Measurements from ENCODE around the gene BRWD1.

Gene BRWD1

DNA sequence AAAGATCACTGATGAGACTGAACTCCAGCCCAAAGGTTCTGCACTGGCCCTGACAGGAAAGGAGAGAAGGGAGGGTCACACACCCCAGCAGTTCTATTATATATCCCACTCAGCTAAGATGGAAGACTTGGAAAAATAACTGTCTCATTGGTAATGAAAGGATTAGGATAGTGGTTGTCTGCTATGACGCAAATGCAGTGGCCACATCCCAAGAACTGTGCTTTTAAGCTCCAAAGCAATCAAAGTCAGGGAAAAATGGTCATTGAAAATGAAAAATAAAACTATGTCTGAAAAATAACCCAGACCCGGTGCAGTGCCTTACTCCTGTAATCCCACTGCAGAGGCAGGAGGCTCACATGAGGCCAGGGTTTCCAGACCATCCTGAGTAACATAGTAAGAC, 161.2 kb downstream of the BRWD1 start:
- H4K20me1 ChIP-seq (ENCODE audit: insufficient read depth, low read length): no peaks in the 10 kb centered on the region
- H3K9me3 ChIP-seq (ENCODE audit: low read length): no peaks in the 10 kb centered on the region
- no peaks in the 10 kb centered on the region; the same call in 1 of the 2 replicates for H3K36me3 ChIP-seq (ENCODE audit: insufficient read depth, low read length)
- no peak overlapping the region for H3K4me3 ChIP-seq (ENCODE audit: low read depth, low read length, poor library complexity, severe bottlenecking)
- H3K27me3 ChIP-seq (ENCODE audit: insufficient read depth, low read length): peaks cover 16% of the 10 kb centered on the region
- no peaks in the 10 kb centered on the region for H3K4me1 ChIP-seq (ENCODE audit: insufficient read depth, low read length, severe bottlenecking)
- no peaks in the 10 kb centered on the region for H3K9me2 ChIP-seq (ENCODE audit: low read depth, low read length)
- H3K4me2 ChIP-seq (ENCODE audit: low read length): no peak overlapping the region
- H3K79me2 ChIP-seq (ENCODE audit: insufficient read depth, low read length): no peaks in the 10 kb centered on the region
- TF ChIP-seq, protein P1, sequence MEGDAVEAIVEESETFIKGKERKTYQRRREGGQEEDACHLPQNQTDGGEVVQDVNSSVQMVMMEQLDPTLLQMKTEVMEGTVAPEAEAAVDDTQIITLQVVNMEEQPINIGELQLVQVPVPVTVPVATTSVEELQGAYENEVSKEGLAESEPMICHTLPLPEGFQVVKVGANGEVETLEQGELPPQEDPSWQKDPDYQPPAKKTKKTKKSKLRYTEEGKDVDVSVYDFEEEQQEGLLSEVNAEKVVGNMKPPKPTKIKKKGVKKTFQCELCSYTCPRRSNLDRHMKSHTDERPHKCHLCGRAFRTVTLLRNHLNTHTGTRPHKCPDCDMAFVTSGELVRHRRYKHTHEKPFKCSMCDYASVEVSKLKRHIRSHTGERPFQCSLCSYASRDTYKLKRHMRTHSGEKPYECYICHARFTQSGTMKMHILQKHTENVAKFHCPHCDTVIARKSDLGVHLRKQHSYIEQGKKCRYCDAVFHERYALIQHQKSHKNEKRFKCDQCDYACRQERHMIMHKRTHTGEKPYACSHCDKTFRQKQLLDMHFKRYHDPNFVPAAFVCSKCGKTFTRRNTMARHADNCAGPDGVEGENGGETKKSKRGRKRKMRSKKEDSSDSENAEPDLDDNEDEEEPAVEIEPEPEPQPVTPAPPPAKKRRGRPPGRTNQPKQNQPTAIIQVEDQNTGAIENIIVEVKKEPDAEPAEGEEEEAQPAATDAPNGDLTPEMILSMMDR (IDR thresholded peaks at IDR 0.05; ENCODE audit: low read length): no peak
- no peak for TF ChIP-seq EZH2 (IDR thresholded peaks at IDR 0.05; ENCODE audit: borderline replicate concordance, low read length)
- H3F3A ChIP-seq (ENCODE audit: insufficient read depth, low read length): no peaks in the 10 kb centered on the region
- H3K9ac ChIP-seq (ENCODE audit: low read length): no peak overlapping the region
- no peak overlapping the region for H3K27ac ChIP-seq (ENCODE audit: low read depth, low read length, poor library complexity, severe bottlenecking)
- no peak overlapping the region for H2AFZ ChIP-seq (ENCODE audit: low read length)

DNA sequence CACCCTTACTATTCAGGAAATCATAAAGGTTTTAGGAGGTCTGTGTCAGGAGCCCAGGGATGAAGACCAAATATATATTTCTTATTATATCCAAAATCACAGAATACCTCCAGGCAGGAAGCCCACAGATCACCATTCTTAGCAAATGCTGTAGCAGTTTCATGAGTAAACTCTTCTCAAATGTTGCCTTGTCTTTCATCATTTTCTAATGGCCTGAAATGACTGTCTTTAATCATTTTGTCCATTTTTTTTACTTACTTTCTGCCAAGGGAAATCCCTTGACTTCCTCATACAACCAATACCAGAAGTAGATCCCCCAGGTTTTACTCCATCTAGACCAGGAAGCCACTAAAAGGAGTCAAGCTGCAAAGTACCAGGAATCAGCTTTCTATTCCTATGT, 162.6 kb downstream of the BRWD1 start:
- no peaks in the 10 kb centered on the region for H3K79me2 ChIP-seq (ENCODE audit: insufficient read depth, low read length)
- no peak overlapping the region for H2AFZ ChIP-seq (ENCODE audit: low read length)
- H3K4me3 ChIP-seq (ENCODE audit: low read depth, low read length, poor library complexity, severe bottlenecking): no peak overlapping the region
- H3F3A ChIP-seq (ENCODE audit: insufficient read depth, low read length): no peaks in the 10 kb centered on the region
- H3K27ac ChIP-seq (ENCODE audit: low read depth, low read length, poor library complexity, severe bottlenecking): no peak overlapping the region
- no peaks in the 10 kb centered on the region for H3K9me2 ChIP-seq (ENCODE audit: low read depth, low read length)
- no peaks in the 10 kb centered on the region; the same call in 1 of the 2 replicates for H3K36me3 ChIP-seq (ENCODE audit: insufficient read depth, low read length)
- no peaks in the 10 kb centered on the region for H4K20me1 ChIP-seq (ENCODE audit: insufficient read depth, low read length)
- no peaks in the 10 kb centered on the region for H3K9me3 ChIP-seq (ENCODE audit: low read length)
- H3K27me3 ChIP-seq (ENCODE audit: insufficient read depth, low read length): peaks cover 16% of the 10 kb centered on the region
- TF ChIP-seq EZH2 (IDR thresholded peaks at IDR 0.05; ENCODE audit: borderline replicate concordance, low read length): no peak
- TF ChIP-seq, protein P1 (IDR thresholded peaks at IDR 0.05; ENCODE audit: low read length): no peak
- H3K4me2 ChIP-seq (ENCODE audit: low read length): no peak overlapping the region
- H3K9ac ChIP-seq (ENCODE audit: low read length): no peak overlapping the region
- no peaks in the 10 kb centered on the region for H3K4me1 ChIP-seq (ENCODE audit: insufficient read depth, low read length, severe bottlenecking)

DNA sequence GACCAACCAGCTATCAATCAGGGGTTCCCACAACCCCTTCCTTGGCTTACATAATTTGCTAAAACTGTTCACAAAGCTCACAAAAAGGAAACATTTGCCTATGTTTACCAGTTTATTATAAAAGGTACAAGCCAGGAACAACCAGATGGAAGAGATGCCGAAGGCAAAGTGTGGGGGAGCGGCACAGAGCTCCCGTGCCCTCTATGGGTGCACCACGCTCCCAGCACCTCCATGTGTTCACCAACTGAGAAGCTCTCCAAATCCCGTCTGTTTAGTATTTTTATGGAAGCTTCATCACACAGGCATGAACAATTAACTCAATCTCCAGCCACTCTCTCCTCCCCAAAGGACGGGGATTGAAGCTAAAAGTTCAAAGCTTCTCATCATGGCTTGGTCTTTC, 163.1 kb downstream of the BRWD1 start:
- Histone ChIP-seq H3K9me3 (ENCODE audit: low read length) (no peaks in the 10 kb centered on the region), H3K4me1 (ENCODE audit: insufficient read depth, low read length, severe bottlenecking) (no peaks in the 10 kb centered on the region), H4K20me1 (ENCODE audit: insufficient read depth, low read length) (no peaks in the 10 kb centered on the region), H3K79me2 (ENCODE audit: insufficient read depth, low read length) (no peaks in the 10 kb centered on the region), H3K9me2 (ENCODE audit: low read depth, low read length) (no peaks in the 10 kb centered on the region), H3K27me3 (ENCODE audit: insufficient read depth, low read length) (peaks cover 13% of the 10 kb centered on the region), H3K4me2 (ENCODE audit: low read length) (no peak overlapping the region), H3F3A (ENCODE audit: insufficient read depth, low read length) (no peaks in the 10 kb centered on the region), H3K4me3 (ENCODE audit: low read depth, low read length, poor library complexity, severe bottlenecking) (no peak overlapping the region), H3K27ac (ENCODE audit: low read depth, low read length, poor library complexity, severe bottlenecking) (no peak overlapping the region), H3K9ac (ENCODE audit: low read length) (no peak overlapping the region), H2AFZ (ENCODE audit: low read length) (no peak overlapping the region), H3K36me3 (ENCODE audit: insufficient read depth, low read length) (no peaks in the 10 kb centered on the region)
- TF ChIP-seq, protein P1 (IDR thresholded peaks at IDR 0.05; ENCODE audit: low read length): no peak
- TF ChIP-seq EZH2 (IDR thresholded peaks at IDR 0.05; ENCODE audit: borderline replicate concordance, low read length): no peak

Measured in OCI-LY1 (cell line).